Lower lobe of right lung (tissue), 2 donors: Measurements from ENCODE around the gene PTPRN2. TPM values are rescaled to one million over a fixed set of nuclear protein-coding genes. Genes with fewer than 3 reads are reported as not detected.

Experiments used
- ATAC-seq, 2 donors: fragments of 200-7000 bp; cut with Tn5 transposase; one replicate each; pipeline ENCODE4 v1.9.1; 2020 to 2022; ENCODE audit warnings: mild to moderate bottlenecking in 2 of 2, moderate library complexity in 2 of 2
- DNase-seq: peaks from one replicate; pipeline ENCODE4 v3.0.0-alpha.2; 2020
- H3K27ac ChIP-seq: fragments of 200-600 bp; one replicate; pipeline ENCODE4 v1.8.0; 2022
- H3K27me3 ChIP-seq: fragments of 200-600 bp; one replicate; pipeline ENCODE4 v1.8.0; 2022; ENCODE audit warnings: low read depth
- H3K36me3 ChIP-seq: fragments of 200-600 bp; one replicate; pipeline ENCODE4 v1.8.0; 2022; ENCODE audit warnings: mild to moderate bottlenecking
- H3K4me1 ChIP-seq: fragments of 200-600 bp; one replicate; pipeline ENCODE4 v1.8.0; 2022
- H3K4me3 ChIP-seq: fragments of 200-600 bp; one replicate; pipeline ENCODE4 v1.8.0; 2022; ENCODE audit warnings: mild to moderate bottlenecking
- H3K9me3 ChIP-seq: fragments of 200-600 bp; one replicate; pipeline ENCODE4 v1.8.0; 2022
- intact Hi-C: fragments of 100-400 bp; cut with DNase I; formaldehyde crosslinking; loops from one replicate; pipeline ENCODE4 v1.11.0; 2022
- total RNA-seq: library from RNA; stranded (reverse); fragmentation: NEBNext Ultra II Directional; extraction: Animal tissue kit (Norgen Biotek cat#: 25700); gene quantifications from one replicate; pipeline ENCODE4 v1.2.1, GENCODE V29; 2021
- TF ChIP-seq, protein P1 (sequence below): fragments of 200-600 bp; IDR thresholded peaks from one replicate; pipeline ENCODE4 v1.8.0; 2022; ENCODE audit warnings: antibody characterized with exemption, mild to moderate bottlenecking
- donor health status: DM: no; HTN: yes; CAD: no; lungs with severe emphysema.

Gene PTPRN2
- total RNA-seq, 1 donor from 2014 or later: 6.8 TPM

DNA sequence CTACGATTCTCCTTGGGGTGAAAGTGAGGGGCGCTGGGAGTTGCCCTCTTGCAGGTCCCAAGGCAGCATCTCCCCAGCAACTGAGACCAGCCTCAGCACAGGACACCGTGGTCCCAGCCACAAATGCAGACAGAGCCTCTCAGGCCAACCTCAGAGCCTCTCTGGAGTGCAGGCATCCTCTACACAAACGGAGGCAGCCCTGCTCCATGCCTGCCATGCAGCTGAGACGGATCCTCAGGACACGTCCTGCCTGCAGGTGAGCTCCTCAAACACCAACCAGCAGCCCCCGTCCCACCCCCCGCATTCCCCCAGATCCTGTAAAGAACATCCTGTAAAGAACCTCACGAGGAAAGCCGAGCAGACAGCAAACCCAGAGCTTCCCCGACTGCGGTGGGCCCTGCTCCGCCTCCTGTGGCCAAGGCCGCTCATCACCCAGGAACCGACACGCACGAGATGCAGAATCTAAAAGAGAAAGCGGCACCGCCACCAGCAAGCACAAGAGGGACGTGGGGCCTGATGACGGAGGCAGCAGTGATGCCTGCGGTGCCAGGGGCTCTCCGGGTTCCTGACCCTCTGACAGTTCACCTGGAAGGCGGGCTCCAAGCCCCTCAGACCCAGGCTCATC is 186.9 kb downstream of the PTPRN2 start:
- H3K27ac ChIP-seq: no peak overlapping the region
- TF ChIP-seq, protein P1, sequence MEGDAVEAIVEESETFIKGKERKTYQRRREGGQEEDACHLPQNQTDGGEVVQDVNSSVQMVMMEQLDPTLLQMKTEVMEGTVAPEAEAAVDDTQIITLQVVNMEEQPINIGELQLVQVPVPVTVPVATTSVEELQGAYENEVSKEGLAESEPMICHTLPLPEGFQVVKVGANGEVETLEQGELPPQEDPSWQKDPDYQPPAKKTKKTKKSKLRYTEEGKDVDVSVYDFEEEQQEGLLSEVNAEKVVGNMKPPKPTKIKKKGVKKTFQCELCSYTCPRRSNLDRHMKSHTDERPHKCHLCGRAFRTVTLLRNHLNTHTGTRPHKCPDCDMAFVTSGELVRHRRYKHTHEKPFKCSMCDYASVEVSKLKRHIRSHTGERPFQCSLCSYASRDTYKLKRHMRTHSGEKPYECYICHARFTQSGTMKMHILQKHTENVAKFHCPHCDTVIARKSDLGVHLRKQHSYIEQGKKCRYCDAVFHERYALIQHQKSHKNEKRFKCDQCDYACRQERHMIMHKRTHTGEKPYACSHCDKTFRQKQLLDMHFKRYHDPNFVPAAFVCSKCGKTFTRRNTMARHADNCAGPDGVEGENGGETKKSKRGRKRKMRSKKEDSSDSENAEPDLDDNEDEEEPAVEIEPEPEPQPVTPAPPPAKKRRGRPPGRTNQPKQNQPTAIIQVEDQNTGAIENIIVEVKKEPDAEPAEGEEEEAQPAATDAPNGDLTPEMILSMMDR: no peak
- no peaks in the 10 kb centered on the region for H3K4me1 ChIP-seq
- H3K27me3 ChIP-seq: no peaks in the 10 kb centered on the region
- H3K9me3 ChIP-seq: peaks cover 5% of the 10 kb centered on the region
- intact Hi-C loops: no loop called here
- no peak for ATAC-seq
- DNase-seq: no peak
- no peak overlapping the region for H3K4me3 ChIP-seq
- H3K36me3 ChIP-seq: no peaks in the 10 kb centered on the region

DNA sequence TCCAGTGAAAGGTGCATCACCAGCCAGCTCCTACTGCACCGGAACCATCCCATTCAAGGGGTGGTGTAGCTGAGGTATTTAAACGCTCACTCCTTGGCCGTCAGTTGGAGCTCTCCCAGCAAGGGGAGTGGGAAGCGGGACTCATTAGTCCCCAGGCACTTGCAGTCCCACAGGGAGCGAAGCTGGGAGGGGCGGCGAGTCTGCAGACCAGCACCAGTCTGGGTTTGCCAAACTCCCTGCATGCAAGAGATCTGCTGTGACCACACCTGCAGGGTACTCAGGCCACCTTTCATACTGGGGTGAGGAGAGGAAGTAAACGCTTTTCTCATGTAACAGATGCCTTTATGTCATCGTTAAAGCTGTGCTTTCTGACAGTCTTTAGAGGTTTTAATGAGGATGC is 187.9 kb downstream of the PTPRN2 start:
- Histone ChIP-seq H3K36me3 (no peaks in the 10 kb centered on the region), H3K27me3 (no peaks in the 10 kb centered on the region), H3K9me3 (peaks cover 5% of the 10 kb centered on the region), H3K27ac (no peak overlapping the region), H3K4me1 (no peaks in the 10 kb centered on the region), H3K4me3 (no peak overlapping the region)
- intact Hi-C loops: no loop called here
- DNase-seq (peak; percentile 35), ATAC-seq (no peak)
- TF ChIP-seq, protein P1: no peak

DNA sequence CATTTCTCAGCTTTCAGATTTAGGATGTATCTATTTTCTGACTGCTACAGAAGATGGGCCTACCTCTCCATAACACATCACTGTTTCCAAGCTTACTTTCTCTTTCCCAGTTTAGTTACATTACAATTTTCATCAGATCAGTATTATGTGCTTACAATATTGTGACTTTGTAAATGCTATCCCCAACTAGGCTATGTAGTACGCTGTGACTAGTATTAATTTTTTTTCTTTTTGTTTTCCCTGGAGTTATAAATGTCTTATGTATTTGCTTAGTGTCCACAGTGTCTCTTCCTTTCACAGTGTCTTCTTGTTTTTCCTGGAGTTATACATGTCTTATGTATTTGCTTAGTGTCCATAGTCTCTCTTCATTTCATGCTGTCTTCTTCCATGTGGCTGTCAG is 188.9 kb downstream of the PTPRN2 start:
- Histone ChIP-seq H3K9me3 (peaks cover 5% of the 10 kb centered on the region), H3K4me3 (no peak overlapping the region), H3K27ac (no peak overlapping the region), H3K36me3 (no peaks in the 10 kb centered on the region), H3K4me1 (no peaks in the 10 kb centered on the region), H3K27me3 (no peaks in the 10 kb centered on the region)
- DNase-seq (no peak), ATAC-seq (no peak)
- TF ChIP-seq, protein P1: no peak
- intact Hi-C loops: no loop called here

DNA sequence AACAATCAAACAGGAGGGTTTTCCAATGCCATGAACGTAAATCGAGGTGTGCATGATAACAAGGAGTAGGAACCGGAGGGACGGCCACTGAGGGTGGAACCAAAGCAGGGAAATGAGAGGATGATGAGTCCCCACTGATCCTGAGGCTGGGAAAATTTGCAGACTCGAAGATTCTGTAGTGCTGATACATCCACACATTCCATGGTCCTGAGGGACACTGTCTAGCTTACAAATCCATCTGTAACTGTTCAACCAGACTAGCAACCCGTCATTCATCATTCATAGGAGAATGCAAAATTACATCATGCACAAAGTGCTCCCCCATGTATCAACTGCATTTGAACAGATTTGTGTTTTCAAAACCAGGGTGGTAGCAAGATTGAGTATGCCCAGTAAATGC is 189.7 kb downstream of the PTPRN2 start:
- no peak for ATAC-seq
- no peaks in the 10 kb centered on the region for H3K36me3 ChIP-seq
- intact Hi-C loops: no loop called here
- peak; percentile 4 for DNase-seq
- peaks cover 5% of the 10 kb centered on the region for H3K9me3 ChIP-seq
- H3K4me3 ChIP-seq: no peak overlapping the region
- no peaks in the 10 kb centered on the region for H3K27me3 ChIP-seq
- no peaks in the 10 kb centered on the region for H3K4me1 ChIP-seq
- no peak overlapping the region for H3K27ac ChIP-seq
- TF ChIP-seq, protein P1: no peak

DNA sequence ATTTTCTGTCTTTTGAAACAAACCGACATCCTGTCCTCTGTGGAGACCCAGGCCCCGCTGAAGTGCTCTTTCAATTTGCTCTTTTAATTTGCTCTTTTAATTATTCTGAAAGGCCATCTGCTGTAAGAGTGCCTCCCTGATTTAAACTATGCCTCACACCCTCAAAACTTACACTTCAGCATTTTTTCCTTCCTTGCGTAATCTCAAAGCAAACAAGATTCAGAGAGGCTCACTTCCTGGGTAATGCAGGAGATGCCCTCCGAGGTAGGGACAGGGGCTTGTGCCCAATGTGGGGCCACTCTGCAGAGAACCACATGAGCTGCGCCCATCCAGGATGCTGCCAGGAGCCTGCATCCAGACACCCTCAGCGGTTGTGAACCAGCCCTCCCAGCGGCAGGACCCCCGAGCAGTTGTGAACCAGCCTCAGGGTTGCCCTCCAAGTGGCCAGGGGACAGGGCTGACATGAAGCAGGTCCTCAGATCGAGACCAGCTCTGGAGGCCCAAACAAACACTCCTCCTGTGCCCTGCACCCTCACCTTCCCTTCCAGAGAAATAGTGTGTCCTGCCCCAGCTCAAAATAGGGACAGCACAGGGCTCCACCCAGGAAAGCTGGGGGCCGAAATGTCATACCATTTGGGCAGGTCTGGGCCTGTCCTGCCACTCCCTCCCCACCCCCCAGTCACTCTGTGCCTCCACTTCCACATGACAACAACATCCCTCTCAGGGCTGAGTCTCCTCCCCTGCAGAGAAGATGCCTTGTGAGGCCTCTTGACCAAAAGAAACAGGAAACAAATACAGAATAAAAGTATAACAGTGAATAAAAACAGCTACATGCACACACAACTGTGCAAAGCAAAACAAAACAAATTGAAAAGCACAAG is 190.4 kb downstream of the PTPRN2 start:
- TF ChIP-seq, protein P1: no peak
- intact Hi-C loops: no loop called here

More for the DNA sequence above, 190.4 kb downstream of the PTPRN2 start:
- Histone ChIP-seq H3K4me1 (no peaks in the 10 kb centered on the region), H3K9me3 (peaks cover 5% of the 10 kb centered on the region), H3K27me3 (no peaks in the 10 kb centered on the region), H3K4me3 (no peak overlapping the region), H3K36me3 (no peaks in the 10 kb centered on the region), H3K27ac (peak overlapping the region; percentile 69)
- DNase-seq (peak; percentile 46), ATAC-seq (peak; percentile 75 to 84)
